Activated naive CD4-positive, alpha-beta T cell treated with anti-CD3 and anti-CD28 coated beads, Interleukin-2, amount 50 U/mL, for 24 hours (primary cell): ENCODE results near the gene XRN2.
"Not testable (repeated sequence)": the region's sequence is repeated elsewhere in the genome, so short reads cannot be mapped to it uniquely, and the experiment has no call there.

Experiments
- H3K27ac Mint-ChIP-seq: one replicate; pipeline ENCODE4 v1.8.0; 2021; ENCODE audit warnings: mild to moderate bottlenecking, mixed read lengths
- H3K27me3 Mint-ChIP-seq: one replicate; pipeline ENCODE4 v1.8.0; 2021; ENCODE audit warnings: mixed read lengths
- H3K36me3 Mint-ChIP-seq: one replicate; pipeline ENCODE4 v1.8.0; 2021; ENCODE audit warnings: mixed read lengths
- H3K4me1 Mint-ChIP-seq: one replicate; pipeline ENCODE4 v1.8.0; 2021; ENCODE audit warnings: mixed read lengths
- H3K4me3 Mint-ChIP-seq: one replicate; pipeline ENCODE4 v1.8.0; 2021; ENCODE audit warnings: mild to moderate bottlenecking, mixed read lengths
- H3K9me3 Mint-ChIP-seq: one replicate; pipeline ENCODE4 v1.8.0; 2021; ENCODE audit warnings: mixed read lengths

XRN2 gene

DNA sequence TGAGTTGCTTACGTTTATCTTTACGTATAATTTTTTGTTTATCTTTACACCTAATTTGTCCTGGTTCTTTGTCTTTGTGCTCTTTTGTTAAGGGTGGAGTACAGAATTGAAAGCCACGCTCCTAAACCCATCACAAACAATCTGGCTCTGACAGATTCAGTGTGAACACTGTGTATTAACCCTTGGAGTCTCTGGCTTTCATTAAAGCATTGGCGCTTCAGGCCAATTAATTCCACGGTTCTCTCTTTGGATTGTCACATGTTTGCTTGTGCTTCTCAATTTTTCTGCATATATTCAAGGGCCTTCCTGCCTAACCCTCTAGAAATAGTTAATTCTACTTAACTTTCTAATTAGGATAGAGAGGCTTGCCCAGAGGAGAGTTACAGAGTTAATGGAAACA, 55.6 kb downstream of the XRN2 start:
- peaks cover 18% of the 10 kb centered on the region for H3K36me3 Mint-ChIP-seq
- H3K4me1 Mint-ChIP-seq: peaks cover 7% of the 10 kb centered on the region
- no peaks in the 10 kb centered on the region for H3K9me3 Mint-ChIP-seq
- no peaks in the 10 kb centered on the region for H3K27me3 Mint-ChIP-seq
- H3K27ac Mint-ChIP-seq: peak overlapping the region; percentile 23
- H3K4me3 Mint-ChIP-seq: no peak overlapping the region

DNA sequence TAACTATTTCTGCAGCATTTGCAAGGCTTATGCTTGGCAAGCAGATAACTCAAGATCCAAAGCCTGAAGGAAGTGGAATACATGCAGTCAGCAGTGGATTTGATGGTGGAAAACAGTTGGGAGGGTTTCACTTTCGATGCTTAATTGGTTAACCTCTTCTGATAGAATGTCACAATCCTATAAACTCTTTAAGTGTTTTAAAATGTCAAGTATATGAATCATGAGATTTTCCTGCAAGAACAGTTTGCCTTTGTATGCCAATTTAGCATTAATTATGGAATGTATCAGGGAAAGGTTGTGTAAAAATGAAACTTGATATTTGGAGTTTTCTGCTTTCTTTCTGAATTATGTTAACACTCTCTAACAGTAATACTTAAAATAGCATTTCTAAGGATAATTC, 57.6 kb downstream of the XRN2 start:
- peaks cover 17% of the 10 kb centered on the region for H3K36me3 Mint-ChIP-seq
- H3K27me3 Mint-ChIP-seq: no peaks in the 10 kb centered on the region
- no peak overlapping the region for H3K27ac Mint-ChIP-seq
- H3K4me1 Mint-ChIP-seq: peaks cover 7% of the 10 kb centered on the region
- no peaks in the 10 kb centered on the region for H3K9me3 Mint-ChIP-seq
- H3K4me3 Mint-ChIP-seq: no peak overlapping the region

DNA sequence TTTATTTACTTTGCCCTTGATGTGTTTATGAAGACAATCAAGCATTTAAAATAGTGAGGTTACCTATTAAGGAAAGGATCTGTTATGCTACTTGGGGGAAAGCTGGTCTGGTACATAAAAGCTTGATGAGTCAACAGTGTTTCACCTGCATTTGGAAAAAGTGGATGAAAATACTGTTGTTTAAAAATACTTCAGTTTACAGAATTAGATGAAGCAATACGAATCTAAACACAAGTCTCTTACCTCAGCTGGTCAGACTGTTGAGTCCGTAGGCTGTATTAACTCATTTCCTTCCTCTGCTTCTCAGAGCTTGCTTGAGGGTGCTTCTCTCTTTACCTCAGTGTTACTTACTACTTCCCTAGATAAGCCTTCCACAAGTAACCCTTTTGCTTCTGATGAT, 58.1 kb downstream of the XRN2 start:
- no peaks in the 10 kb centered on the region for H3K27me3 Mint-ChIP-seq
- no peak overlapping the region for H3K4me3 Mint-ChIP-seq
- H3K36me3 Mint-ChIP-seq: peaks cover 17% of the 10 kb centered on the region
- H3K4me1 Mint-ChIP-seq: peaks cover 7% of the 10 kb centered on the region
- H3K9me3 Mint-ChIP-seq: no peaks in the 10 kb centered on the region
- no peak overlapping the region for H3K27ac Mint-ChIP-seq

DNA sequence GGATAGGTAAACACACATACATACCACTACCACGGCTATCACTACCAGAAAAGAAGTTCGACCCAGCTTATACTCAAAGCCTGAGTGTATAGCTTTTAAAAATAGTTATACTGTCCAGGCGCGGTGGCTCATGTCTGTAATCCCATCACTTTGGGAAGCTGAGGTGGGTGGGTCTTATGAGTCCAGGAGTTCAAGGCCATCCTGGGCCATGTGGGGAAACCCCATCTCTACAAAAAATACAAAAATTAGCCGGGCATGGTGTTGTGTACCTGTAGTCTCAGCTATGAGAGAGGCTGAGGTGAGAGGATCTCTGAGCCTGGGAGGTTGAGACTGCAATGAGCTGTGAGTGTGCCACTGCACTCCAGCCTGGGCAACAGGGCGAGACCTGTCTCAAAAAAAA, 61.3 kb downstream of the XRN2 start:
- Mint-ChIP-seq H3K4me1 (peaks cover 7% of the 10 kb centered on the region), H3K27ac (no peak overlapping the region), H3K36me3 (peaks cover 27% of the 10 kb centered on the region), H3K4me3 (no peak overlapping the region), H3K9me3 (no peaks in the 10 kb centered on the region), H3K27me3 (no peaks in the 10 kb centered on the region)

DNA sequence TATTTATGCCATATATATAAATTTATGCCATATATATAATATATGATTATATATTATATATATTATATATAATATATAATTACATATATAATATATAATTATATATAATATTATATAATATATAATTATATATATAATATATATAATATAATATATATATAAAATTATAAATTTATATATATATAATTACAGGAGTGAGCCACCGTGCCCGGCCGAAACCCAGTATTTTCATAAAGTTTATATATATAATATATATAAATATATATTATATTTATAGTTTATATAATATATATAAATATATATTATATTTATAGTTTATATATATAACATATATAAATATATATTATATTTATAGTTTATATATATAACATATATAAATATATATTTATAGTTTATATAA, 62.6 kb downstream of the XRN2 start:
- no peaks in the 10 kb centered on the region for H3K9me3 Mint-ChIP-seq
- no peak overlapping the region for H3K4me3 Mint-ChIP-seq
- no peak overlapping the region for H3K27ac Mint-ChIP-seq
- H3K4me1 Mint-ChIP-seq: peaks cover under 1% of the 10 kb centered on the region
- peaks cover 19% of the 10 kb centered on the region for H3K36me3 Mint-ChIP-seq
- H3K27me3 Mint-ChIP-seq: no peaks in the 10 kb centered on the region

DNA sequence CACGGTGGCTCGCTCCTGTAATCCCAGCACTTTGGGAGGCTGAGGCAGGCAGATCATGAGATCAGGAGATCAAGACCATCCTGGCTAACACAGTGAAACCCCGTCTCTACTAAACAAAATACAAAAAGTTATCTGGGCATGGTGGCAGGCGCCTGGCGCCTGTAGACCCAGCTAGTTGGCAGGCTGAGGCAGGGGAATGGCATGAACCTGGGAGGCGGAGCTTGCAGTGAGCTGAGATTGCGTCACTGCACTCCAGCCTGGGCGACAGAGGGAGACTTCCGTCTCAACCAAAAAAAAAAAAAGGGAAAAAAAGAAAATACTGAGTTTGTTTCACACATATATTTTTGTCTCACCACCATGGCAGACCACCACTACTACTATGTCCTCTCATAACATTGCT, 63.1 kb downstream of the XRN2 start:
- not testable (repeated sequence) for H3K4me3 Mint-ChIP-seq, H3K27me3 Mint-ChIP-seq, H3K9me3 Mint-ChIP-seq, H3K4me1 Mint-ChIP-seq, H3K27ac Mint-ChIP-seq
- peaks cover 19% of the 10 kb centered on the region for H3K36me3 Mint-ChIP-seq

DNA sequence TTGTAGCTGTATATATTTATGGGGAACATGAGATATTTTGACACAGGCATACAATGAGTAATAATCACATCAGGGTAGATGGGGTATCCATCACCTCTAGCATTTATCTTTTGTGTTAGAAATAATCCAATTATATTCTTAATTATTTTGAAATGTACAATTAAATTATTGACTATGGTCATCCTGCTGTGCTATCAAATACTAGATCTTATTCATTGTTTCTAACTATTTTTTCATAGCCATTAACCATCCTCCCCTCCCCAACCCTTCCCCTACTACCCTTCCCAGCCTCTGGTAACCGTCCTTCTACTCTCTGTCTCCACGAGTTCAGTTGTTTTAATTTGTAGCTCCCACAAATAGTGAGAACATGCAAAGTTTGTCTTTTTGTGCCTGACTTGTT, 65.7 kb downstream of the XRN2 start:
- H3K4me1 Mint-ChIP-seq: peaks cover 11% of the 10 kb centered on the region
- peak overlapping the region; percentile 73 for H3K27ac Mint-ChIP-seq
- H3K36me3 Mint-ChIP-seq: peaks cover 20% of the 10 kb centered on the region
- H3K4me3 Mint-ChIP-seq: no peak overlapping the region
- H3K9me3 Mint-ChIP-seq: no peaks in the 10 kb centered on the region
- no peaks in the 10 kb centered on the region for H3K27me3 Mint-ChIP-seq

DNA sequence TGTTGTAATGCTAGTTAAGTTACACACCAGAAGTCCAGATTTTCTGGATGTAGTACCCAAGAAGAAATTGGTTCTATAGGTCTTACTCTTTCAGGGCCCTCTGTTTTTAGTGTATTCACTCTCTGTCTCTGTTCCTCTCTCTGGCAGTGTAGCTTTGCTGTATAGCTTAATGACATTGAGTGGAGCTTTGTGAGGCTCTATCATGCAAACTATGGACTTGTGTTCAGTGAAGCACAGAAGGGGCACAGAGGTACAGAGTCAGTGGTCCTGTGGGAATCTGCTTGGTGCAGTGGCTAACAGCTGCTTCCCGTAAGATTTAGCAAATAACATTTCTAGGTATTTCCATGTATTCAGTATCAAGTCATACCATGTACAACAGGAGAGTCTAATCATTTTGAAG, 68.1 kb downstream of the XRN2 start:
- Mint-ChIP-seq H3K27me3 (no peaks in the 10 kb centered on the region), H3K4me3 (no peak overlapping the region), H3K9me3 (no peaks in the 10 kb centered on the region), H3K36me3 (peaks cover 23% of the 10 kb centered on the region), H3K4me1 (peaks cover 17% of the 10 kb centered on the region), H3K27ac (no peak overlapping the region)

DNA sequence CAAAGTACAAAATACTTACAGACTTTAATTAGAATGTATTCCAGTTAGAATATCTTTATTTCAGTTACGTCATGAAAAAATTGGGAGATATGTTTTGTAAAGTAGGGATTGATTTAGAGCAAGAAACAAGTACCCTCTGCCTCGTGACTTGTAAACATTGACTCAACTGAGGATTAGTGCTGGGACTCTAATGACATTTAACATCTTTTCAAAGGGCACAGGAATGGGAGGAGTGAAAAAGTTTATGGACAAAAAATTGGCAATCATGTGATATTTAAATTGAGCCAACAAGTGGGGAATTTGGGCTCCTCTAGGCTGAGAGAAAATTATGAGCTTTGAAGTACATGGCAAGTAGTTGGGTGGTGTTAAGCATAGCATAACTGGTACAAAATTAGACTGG, 68.9 kb downstream of the XRN2 start:
- Mint-ChIP-seq H3K27ac (no peak overlapping the region), H3K9me3 (no peaks in the 10 kb centered on the region), H3K27me3 (no peaks in the 10 kb centered on the region), H3K4me1 (peaks cover 22% of the 10 kb centered on the region), H3K36me3 (peaks cover 21% of the 10 kb centered on the region), H3K4me3 (no peak overlapping the region)

DNA sequence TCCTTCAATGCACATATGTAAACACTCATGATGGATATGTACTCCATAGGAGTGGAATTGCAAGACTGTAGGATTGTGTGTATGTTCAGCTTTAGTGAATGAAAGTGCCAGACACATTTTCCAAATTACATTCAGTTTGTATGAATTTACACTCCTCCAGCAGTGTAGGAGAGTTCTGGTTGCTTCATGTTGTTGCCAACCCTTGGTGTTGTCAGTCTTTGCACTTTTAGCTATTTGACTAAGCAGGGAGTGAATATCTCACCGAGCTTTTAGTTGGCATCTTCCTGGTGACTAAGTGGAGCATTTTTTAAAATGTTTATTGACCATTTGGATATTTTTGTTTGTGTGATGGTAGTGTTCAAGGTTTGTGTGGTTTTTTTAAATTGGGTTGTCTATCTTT, 70.3 kb downstream of the XRN2 start:
- no peaks in the 10 kb centered on the region for H3K9me3 Mint-ChIP-seq
- H3K36me3 Mint-ChIP-seq: peaks cover 17% of the 10 kb centered on the region
- peaks cover 22% of the 10 kb centered on the region for H3K4me1 Mint-ChIP-seq
- no peak overlapping the region for H3K4me3 Mint-ChIP-seq
- H3K27ac Mint-ChIP-seq: no peak overlapping the region
- no peaks in the 10 kb centered on the region for H3K27me3 Mint-ChIP-seq

DNA sequence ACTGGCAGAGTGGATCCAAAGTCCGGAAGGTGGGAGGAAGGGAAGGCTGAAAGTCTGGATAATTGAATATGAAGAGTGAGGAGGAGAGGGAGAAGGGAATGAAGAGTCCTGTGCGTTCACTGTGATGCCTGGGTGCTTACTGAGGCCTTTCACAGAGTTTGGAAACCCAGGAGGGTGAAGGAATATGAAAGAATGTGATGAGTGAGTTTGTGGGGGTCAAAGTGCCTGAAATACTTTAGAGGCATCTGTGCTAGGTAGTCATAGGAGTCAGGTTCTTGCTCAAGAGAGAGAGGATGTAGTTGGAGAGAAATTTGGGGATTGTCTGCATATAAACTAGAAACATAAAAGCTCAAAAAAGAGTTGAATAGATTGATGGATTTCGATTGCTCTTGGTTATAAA, 73.5 kb downstream of the XRN2 start:
- Mint-ChIP-seq H3K4me3 (no peak overlapping the region), H3K4me1 (peaks cover 22% of the 10 kb centered on the region), H3K27ac (no peak overlapping the region), H3K9me3 (no peaks in the 10 kb centered on the region), H3K36me3 (peaks cover 21% of the 10 kb centered on the region), H3K27me3 (no peaks in the 10 kb centered on the region)

DNA sequence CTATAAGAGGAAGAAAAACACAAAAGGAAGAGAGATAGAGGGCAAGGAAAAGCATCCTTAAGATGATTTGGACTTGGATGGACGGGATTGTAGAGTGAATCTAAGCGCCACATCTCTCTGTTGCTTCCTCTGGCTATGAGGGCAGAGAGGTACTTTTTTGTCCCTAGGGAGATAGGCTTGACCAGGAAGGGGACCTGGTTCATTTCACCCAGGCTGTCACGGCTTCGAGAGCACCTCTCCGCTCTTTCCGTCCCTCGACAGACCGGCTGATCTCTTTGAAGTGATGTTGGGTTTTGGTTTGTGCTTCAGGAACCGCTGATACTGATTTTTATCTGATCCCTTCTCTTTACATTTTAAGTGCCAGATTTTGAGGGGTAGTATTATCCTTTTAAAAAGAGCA, 74.6 kb downstream of the XRN2 start:
- Mint-ChIP-seq H3K27me3 (no peaks in the 10 kb centered on the region), H3K27ac (no peak overlapping the region), H3K4me3 (no peak overlapping the region), H3K9me3 (no peaks in the 10 kb centered on the region), H3K36me3 (peaks cover 20% of the 10 kb centered on the region), H3K4me1 (peaks cover 17% of the 10 kb centered on the region)

DNA sequence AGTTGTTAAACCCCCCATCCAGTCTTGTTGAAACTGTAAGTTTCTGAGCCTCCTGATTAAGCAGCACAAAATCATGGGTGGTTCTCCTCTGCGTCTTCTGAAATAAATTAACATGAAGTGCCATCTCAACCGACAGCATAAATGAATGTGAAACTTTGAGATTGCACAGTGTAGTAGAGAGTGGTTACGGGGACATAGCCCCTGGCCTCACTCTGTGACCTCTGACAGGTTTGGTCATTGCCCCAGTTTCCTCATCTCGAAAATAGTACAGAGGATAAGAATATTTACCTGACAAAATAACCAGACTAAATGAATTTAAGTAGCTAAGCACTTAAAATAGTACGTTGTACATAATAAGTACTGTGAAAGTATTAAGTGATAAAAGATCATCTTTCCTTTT, 75.1 kb downstream of the XRN2 start:
- H3K4me1 Mint-ChIP-seq: peaks cover 16% of the 10 kb centered on the region
- H3K27me3 Mint-ChIP-seq: no peaks in the 10 kb centered on the region
- H3K27ac Mint-ChIP-seq: no peak overlapping the region
- no peaks in the 10 kb centered on the region for H3K9me3 Mint-ChIP-seq
- peaks cover 21% of the 10 kb centered on the region for H3K36me3 Mint-ChIP-seq
- no peak overlapping the region for H3K4me3 Mint-ChIP-seq

DNA sequence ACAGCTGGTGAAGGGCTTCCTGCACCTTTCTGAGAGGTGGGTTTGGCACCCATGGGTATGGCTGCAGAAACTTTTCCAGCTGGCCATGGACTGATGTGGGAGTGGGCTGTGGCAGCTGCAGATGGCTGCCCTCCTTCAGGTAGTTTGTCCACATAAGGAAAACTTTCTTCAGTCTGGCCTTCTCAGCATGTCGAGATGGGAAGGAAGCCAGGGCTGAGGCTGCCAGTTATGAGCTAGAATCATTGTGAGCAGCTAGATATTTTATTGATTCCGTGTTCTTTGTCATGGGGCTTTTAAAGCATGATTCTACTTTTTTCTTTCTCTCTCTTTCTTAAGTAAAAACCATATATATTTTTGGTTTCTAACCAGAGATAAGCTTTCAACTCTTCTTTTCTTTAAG, 77.6 kb downstream of the XRN2 start:
- Mint-ChIP-seq H3K9me3 (no peaks in the 10 kb centered on the region), H3K4me3 (no peak overlapping the region), H3K27me3 (no peaks in the 10 kb centered on the region), H3K36me3 (peaks cover 20% of the 10 kb centered on the region), H3K4me1 (peaks cover 5% of the 10 kb centered on the region), H3K27ac (no peak overlapping the region)

DNA sequence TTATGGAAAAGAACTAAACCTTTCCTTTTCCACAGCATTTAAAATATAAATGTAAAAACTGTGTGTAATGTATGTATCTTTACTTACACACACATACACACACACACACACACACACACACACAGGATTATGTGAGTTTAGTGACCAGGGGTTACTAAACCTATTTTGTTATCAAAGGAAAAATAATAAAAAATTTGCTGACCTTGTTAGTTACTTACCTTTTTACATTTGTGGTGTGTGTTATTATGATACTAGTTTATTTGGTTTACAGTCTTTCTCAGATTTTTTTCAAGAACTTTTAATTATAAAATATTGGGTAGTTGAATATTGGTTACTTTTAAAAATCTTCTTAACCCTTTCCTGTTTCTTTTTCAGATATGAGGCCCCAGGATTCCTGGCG, 78.5 kb downstream of the XRN2 start:
- H3K36me3 Mint-ChIP-seq: peaks cover 18% of the 10 kb centered on the region
- H3K27me3 Mint-ChIP-seq: no peaks in the 10 kb centered on the region
- no peak overlapping the region for H3K27ac Mint-ChIP-seq
- no peak overlapping the region for H3K4me3 Mint-ChIP-seq
- H3K9me3 Mint-ChIP-seq: no peaks in the 10 kb centered on the region
- peaks cover 1% of the 10 kb centered on the region for H3K4me1 Mint-ChIP-seq

DNA sequence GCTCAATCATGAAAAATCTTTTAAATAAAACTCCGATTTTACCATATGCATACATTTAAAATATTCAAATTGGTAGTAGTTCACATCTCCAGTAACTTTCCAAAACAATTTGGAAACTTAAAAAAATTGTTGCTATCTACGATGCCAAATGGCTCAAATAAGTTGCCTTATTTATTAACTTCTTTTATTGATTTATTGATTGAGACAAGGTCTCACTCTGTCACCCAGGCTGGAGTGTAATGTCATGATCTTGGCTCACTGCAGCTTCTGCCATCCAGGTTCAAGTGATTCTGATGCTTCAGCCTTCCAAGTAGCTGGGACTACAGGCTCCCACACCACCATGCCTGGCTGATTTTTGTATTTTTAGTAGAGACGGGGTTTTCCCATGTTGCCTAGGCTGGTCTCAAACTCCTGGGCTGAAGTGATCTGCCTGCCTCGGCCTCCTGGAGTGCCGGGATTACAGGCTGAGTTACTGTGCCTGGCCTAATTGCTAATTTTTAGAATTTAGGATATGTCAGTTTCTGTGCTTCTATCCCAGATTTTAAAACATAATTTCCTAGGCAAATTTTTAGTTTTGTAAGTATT, 81.3 kb downstream of the XRN2 start:
- Mint-ChIP-seq H3K27me3 (no peaks in the 10 kb centered on the region), H3K27ac (no peak overlapping the region), H3K36me3 (peaks cover 19% of the 10 kb centered on the region), H3K9me3 (no peaks in the 10 kb centered on the region), H3K4me1 (no peaks in the 10 kb centered on the region), H3K4me3 (no peak overlapping the region)

DNA sequence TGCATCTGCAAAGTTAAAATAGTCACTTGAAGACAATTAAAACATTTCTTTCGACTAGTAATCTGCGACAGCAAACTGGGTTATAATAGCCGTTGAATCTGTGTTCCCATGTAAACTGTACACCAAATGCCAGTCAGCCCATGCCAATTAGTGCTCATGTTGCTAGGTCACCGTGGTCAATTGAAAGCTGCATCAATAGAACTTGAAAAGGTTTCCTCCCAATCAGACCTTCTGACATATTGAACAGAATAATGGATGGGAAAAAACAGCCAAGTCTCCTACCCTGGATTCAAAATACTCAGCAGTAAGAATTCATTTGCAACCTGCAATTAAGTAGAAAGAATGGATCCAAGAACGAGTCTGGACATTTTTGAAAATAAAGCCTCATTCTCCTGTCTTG, 83.0 kb downstream of the XRN2 start:
- Mint-ChIP-seq H3K4me1 (no peaks in the 10 kb centered on the region), H3K36me3 (peaks cover 22% of the 10 kb centered on the region), H3K4me3 (no peak overlapping the region)

More for the DNA sequence above, 83.0 kb downstream of the XRN2 start:
- H3K27ac Mint-ChIP-seq: no peak overlapping the region
- no peaks in the 10 kb centered on the region for H3K9me3 Mint-ChIP-seq
- peaks cover 3% of the 10 kb centered on the region for H3K27me3 Mint-ChIP-seq
